BJ (cell line): ENCODE results near the gene DOCK1. TPM values are rescaled to one million over a fixed set of nuclear protein-coding genes. Genes with fewer than 3 reads are reported as not detected.

Experiments
- CTCF ChIA-PET: fragments of 350-600 bp; formaldehyde crosslinking; extraction: SDS; loops from one replicate; lab custom pipeline; 2021; ENCODE audit warnings: antibody characterized with exemption, inconsistent platforms; lab: Yijun Ruan, JAX
- POLR2A ChIA-PET: fragments of 300-600 bp; sonication (Branson Sonifier 250); formaldehyde crosslinking; extraction: SDS; loops from one replicate; lab custom pipeline; 2021; ENCODE audit warnings: antibody characterized with exemption; lab: Charles Lee
- DNase-seq: peaks from one replicate; pipeline ENCODE4 v3.0.0-alpha.2; 2011; ENCODE audit warnings: low read depth
- H3K27me3 ChIP-seq: 2 replicates; pipeline ENCODE4 v1.6.0; 2011; ENCODE audit warnings: low read length; ENCODE audit not compliant: control insufficient read depth, insufficient read depth
- H3K36me3 ChIP-seq: 2 replicates; pipeline ENCODE4 v1.5.1; 2011; ENCODE audit warnings: low read length; ENCODE audit not compliant: control insufficient read depth, insufficient read depth
- H3K4me3 ChIP-seq: 2 replicates; pipeline ENCODE4 v1.5.1; 2011; ENCODE audit warnings: low read depth, mild to moderate bottlenecking, control low read depth, low read length
- CTCF ChIP-seq: IDR thresholded peaks from 2 replicates; pipeline ENCODE4 v1.5.1; 2011; ENCODE audit warnings: low read depth, mild to moderate bottlenecking, control low read depth, inconsistent platforms, low read length, moderate library complexity; ENCODE audit not compliant: insufficient read depth
- polyA plus RNA-seq: library from polyadenylated mRNA; depleted of rRNA; stranded (reverse); fragments of >200 nt; gene quantifications from 2 replicates; pipeline ENCODE4 v1.2.3, GENCODE V29; 2011

DOCK1 gene
- polyA plus RNA-seq, 1 experiment, result 20.0 TPM

DNA sequence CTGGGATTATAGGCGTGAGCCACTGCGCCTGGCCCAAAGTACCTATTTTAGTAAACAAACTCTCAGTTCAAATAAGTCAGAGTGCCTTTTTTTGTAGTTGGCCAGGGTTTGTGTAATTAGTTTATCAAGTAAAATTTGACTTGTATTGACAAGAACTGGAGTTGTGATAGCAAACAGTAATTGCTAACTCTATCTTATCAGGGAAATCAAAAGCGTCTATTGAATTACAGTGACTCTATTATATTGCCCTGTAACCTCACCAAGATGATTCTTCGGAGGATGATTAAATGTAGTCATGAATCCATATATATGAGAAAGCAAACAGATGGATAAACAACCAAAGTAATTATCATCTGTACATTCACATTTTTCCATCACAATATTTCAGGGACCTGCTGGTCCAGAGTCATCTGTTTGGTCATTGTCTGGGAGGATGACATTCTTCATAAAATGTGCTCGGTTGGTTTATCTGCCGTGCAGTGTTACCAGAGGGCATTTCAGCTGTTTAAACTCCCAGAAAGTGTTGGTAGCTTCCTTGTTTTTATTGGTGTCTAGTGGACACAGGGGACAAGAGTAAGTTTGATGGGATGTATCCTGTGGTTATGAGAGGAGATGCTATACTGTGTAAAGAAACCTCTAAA lies 35.6 kb downstream of the DOCK1 start:
- POLR2A ChIA-PET, result no interaction called here
- CTCF ChIA-PET, result interaction anchor here (0.5 to 1.5 kb wide), 2 partner anchors 12 to 24 kb away, joined by 3 to 5 read pairs; no protein-coding TSS in a partner anchor
- Histone ChIP-seq H3K36me3 (no peaks in the 10 kb centered on the region), H3K4me3 (no peak overlapping the region), H3K27me3 (no peaks in the 10 kb centered on the region)
- no peak for DNase-seq
- no peak for TF ChIP-seq CTCF

DNA sequence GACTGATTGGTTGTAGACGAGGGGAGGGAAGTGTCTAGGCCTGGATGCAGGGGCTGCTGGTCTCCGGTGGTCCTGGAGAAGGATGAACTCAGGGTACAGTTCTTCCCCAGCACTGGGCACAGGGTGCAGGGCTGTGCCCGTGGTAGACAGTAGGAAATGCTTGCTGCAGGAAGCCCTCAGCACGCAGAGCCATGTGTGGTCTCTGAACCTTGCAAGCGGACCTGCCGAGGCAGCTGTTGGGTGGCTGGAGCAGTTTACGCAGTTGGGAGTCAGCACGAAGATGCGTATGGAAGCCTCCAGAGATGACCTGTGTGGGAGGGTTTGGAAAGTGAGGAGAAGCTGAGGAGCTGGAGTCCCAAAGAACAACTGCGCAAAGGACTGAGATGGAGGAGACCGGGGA lies 39.0 kb downstream of the DOCK1 start:
- CTCF ChIA-PET, result no interaction called here
- no peaks in the 10 kb centered on the region for H3K27me3 ChIP-seq
- TF ChIP-seq CTCF, result no peak
- DNase-seq, result no peak
- no peaks in the 10 kb centered on the region for H3K36me3 ChIP-seq
- POLR2A ChIA-PET, result no interaction called here
- no peak overlapping the region for H3K4me3 ChIP-seq

- Histone ChIP-seq H3K27me3 (no peaks in the 10 kb centered on the region), H3K4me3 (no peak overlapping the region), H3K36me3 (no peaks in the 10 kb centered on the region)
- TF ChIP-seq CTCF, result no peak
- ChIA-PET CTCF (no interaction called here), POLR2A (no interaction called here)
- DNase-seq, result peak; percentile 17
Observed at GRCh38 chr10:126945351-126946030, 40.3 kb downstream of the DOCK1 start.

DNA sequence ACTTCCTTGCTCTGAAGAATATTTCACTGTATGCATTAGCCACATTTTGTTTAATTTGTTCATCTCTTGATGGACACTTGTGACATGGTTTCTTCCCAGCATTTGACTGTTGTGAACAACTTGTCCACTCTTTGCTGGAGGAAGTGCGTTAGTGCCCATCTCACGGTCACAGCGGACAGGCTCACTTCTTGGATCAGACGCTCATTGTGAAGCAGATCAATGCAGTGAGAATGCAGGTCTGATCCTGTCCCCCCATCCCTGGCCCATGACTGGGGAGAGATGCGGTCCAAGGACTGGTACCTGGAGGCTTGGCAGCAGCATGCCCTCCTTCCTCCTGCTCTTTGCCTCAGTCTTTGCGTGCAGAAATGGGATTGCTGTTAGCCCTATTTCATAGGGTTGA lies 41.5 kb downstream of the DOCK1 start:
- Histone ChIP-seq H3K36me3 (no peaks in the 10 kb centered on the region), H3K4me3 (no peak overlapping the region), H3K27me3 (no peaks in the 10 kb centered on the region)
- DNase-seq, result no peak
- TF ChIP-seq CTCF, result no peak
- CTCF ChIA-PET, result no interaction called here
- POLR2A ChIA-PET, result no interaction called here

- Histone ChIP-seq H3K27me3 (no peaks in the 10 kb centered on the region), H3K36me3 (no peaks in the 10 kb centered on the region), H3K4me3 (no peak overlapping the region)
- ChIA-PET POLR2A (no interaction called here), CTCF (no interaction called here)
- TF ChIP-seq CTCF, result no peak
- no peak for DNase-seq
Observed at GRCh38 chr10:126948355-126949160, 43.3 kb downstream of the DOCK1 start.
